HepG2 (cell line): Measurements from ENCODE around the gene KRTCAP2. TPM values are rescaled to one million over a fixed set of nuclear protein-coding genes. Genes with fewer than 3 reads are reported as not detected.
A peak's percentile ranks its signal among the peaks of the same experiment; 100 is the strongest.

Experiments used
- BRCA1 ChIP-seq: sonication (generic); formaldehyde crosslinking; IDR thresholded peaks from 2 replicates; pipeline ENCODE4 v1.4.0; 2020; ENCODE audit warnings: missing genetic modification reagents
- CENPT ChIP-seq: sonication (generic); formaldehyde crosslinking; IDR thresholded peaks from 2 replicates; pipeline ENCODE4 v1.8.0; 2022; ENCODE audit warnings: low read depth, mild to moderate bottlenecking, moderate library complexity, missing genetic modification reagents
- ELF1 ChIP-seq: sonication (generic); formaldehyde crosslinking; IDR thresholded peaks from 2 replicates; pipeline ENCODE4 v1.4.0; 2020; ENCODE audit warnings: missing genetic modification reagents
- HMG20B ChIP-seq: conservative IDR thresholded peaks from 2 replicates; pipeline ENCODE4 v1.6.1; 2016; ENCODE audit warnings: missing genetic modification reagents, missing compliant biosample characterization
- HOXD1 ChIP-seq: sonication (generic); formaldehyde crosslinking; IDR thresholded peaks from 2 replicates; pipeline ENCODE4 v1.5.0; 2020; ENCODE audit warnings: missing genetic modification reagents
- KLF16 ChIP-seq, 2 experiments: sonication (generic) in 1 of 2; formaldehyde crosslinking in 1 of 2; IDR thresholded peaks; 2 replicates each; pipeline versions ENCODE4 v1.6.1 to v1.8.0; 2016 to 2023; ENCODE audit warnings: missing genetic modification reagents in 2 of 2, missing compliant biosample characterization in 1 of 2
- MED1 ChIP-seq: sonication (generic); formaldehyde crosslinking; IDR thresholded peaks from 2 replicates; pipeline ENCODE4 v1.4.0; 2020; ENCODE audit warnings: missing genetic modification reagents
- MXI1 ChIP-seq: IDR thresholded peaks from 3 replicates; pipeline ENCODE4 v1.6.1; 2012; ENCODE audit warnings: low read depth, low read length, inconsistent platforms, borderline replicate concordance
- NR2C2 ChIP-seq: sonication (generic); formaldehyde crosslinking; IDR thresholded peaks from 2 replicates; pipeline ENCODE4 v1.4.0; 2020; ENCODE audit warnings: missing genetic modification reagents, mild to moderate bottlenecking, moderate library complexity, borderline replicate concordance
- NR2F2 ChIP-seq: IDR thresholded peaks from 2 replicates; pipeline ENCODE4 v1.6.1; 2012; ENCODE audit warnings: low read depth, inconsistent platforms, borderline replicate concordance
- RAD21 ChIP-seq: fragments of 450-650 bp; formaldehyde crosslinking; IDR thresholded peaks from 2 replicates; pipeline ENCODE4 v1.5.0; 2020; ENCODE audit warnings: mild to moderate bottlenecking
- SMC3 ChIP-seq: IDR thresholded peaks from 2 replicates; pipeline ENCODE4 v1.6.1; 2011; ENCODE audit warnings: low read length, improper control_type of control experiment
- TP53 ChIP-seq: sonication (generic); formaldehyde crosslinking; conservative IDR thresholded peaks from 2 replicates; pipeline ENCODE4 v1.4.0; 2020; ENCODE audit warnings: missing genetic modification reagents
- ZBTB7B ChIP-seq: sonication (generic); formaldehyde crosslinking; IDR thresholded peaks from 2 replicates; pipeline ENCODE4 v1.4.0; 2020; ENCODE audit warnings: missing genetic modification reagents
- ZNF274 ChIP-seq: sonication (generic); formaldehyde crosslinking; IDR thresholded peaks from 2 replicates; pipeline ENCODE4 v1.5.1; 2020; ENCODE audit warnings: mild to moderate bottlenecking, missing genetic modification reagents
- ZNF577 ChIP-seq: sonication (generic); formaldehyde crosslinking; IDR thresholded peaks from 2 replicates; pipeline ENCODE4 v1.4.0; 2020; ENCODE audit warnings: mild to moderate bottlenecking, low read depth, missing genetic modification reagents, borderline replicate concordance
- polyA plus RNA-seq, 8 experiments: library from polyadenylated mRNA; depleted of rRNA in 3 of 8; stranded (reverse) in 7 of 8; unstranded in 1 of 8; fragments of >200 nt; fragmentation: Illumina TruSeq in 4 of 8; extraction: Trizol in 4 of 8; gene quantifications; 2 replicates each; pipeline versions ENCODE4 v1.2.1 to v1.2.3, GENCODE V29; 2011 to 2016; ENCODE audit warnings: low read depth in 4 of 8, missing spikeins in 1 of 8, mixed read lengths in 1 of 8; ENCODE audit not compliant: insufficient read depth in 1 of 8
- total RNA-seq, 5 experiments: library from RNA; depleted of rRNA; stranded (reverse); fragments of >200 nt; fragmentation: Illumina TruSeq; extraction: Trizol; gene quantifications; 2 replicates each; pipeline ENCODE4 v1.2.3, GENCODE V29; 2016; ENCODE audit warnings: low read depth in 1 of 5
- TF ChIP-seq, protein P1 (sequence below): sonication (generic); formaldehyde crosslinking; IDR thresholded peaks from 2 replicates; pipeline ENCODE4 v1.4.0; 2020; ENCODE audit warnings: mild to moderate bottlenecking, low read depth, missing genetic modification reagents
- TF ChIP-seq, protein P2 (sequence below), 2 experiments: sonication (generic) in 1 of 2; formaldehyde crosslinking in 1 of 2; IDR thresholded peaks; 2 replicates each; pipeline versions ENCODE4 v1.4.0 to v1.6.1; 2018 to 2020; ENCODE audit warnings: missing genetic modification reagents in 2 of 2, borderline replicate concordance in 1 of 2, low read depth in 1 of 2, mild to moderate bottlenecking in 1 of 2, missing biosample characterization in 1 of 2
- TF ChIP-seq, protein P3 (sequence below): sonication (generic); formaldehyde crosslinking; IDR thresholded peaks from 2 replicates; pipeline ENCODE4 v1.5.0; 2020; ENCODE audit warnings: mild to moderate bottlenecking, missing genetic modification reagents, moderate library complexity
- TF ChIP-seq, protein P4 (sequence below): sonication (generic); formaldehyde crosslinking; IDR thresholded peaks from 2 replicates; pipeline ENCODE4 v1.4.0; 2020; ENCODE audit warnings: missing genetic modification reagents, borderline replicate concordance

The KRTCAP2 gene
- total and polyA plus RNA-seq, 2 of the 13 experiments (the other 11 are each of a cell fraction or from before 2014, with no cell fraction given) = 77.3 to 79.4 TPM

DNA sequence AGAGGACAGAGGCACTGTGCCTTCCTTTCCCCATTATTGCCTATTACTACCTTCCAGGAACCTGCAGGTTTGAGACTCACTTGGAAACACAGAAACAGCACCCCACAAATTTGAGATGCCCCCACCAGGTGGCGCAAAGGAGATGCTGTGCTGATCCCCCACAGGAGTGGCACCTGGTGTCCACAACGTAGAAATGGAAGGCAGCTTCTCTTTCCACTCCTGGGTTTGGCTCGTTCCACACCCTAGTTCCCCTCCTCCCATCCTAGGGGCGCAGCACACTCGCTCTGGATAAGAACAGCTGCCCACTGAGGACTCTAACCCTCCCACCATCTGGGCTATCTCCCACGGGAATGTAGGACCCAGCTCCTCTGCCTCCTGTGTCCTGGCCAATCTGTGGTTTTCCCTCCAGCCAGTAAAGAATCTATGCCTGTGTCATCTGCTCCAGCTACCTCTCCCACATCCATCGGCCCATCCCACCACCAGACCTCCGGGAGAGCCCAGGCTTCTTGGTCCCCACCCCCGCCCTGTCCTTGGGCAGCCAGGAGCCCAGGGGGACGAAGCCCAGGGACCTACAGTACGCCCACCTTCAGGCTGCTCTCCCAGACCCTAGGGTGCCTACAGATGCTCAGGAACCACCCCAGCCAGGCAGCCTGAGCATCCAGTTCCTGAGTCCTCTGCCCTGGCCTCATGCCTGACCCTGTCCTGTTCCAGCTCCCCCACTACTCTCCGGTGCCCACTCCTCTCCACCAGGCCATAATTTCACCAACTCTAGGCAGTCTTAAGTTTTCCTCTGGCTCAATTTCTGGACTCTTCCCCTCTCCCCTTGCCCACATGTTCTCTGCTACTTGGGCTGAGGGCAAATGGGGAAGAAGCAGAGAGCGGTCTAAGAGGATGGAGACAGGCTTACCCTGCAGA is 34.0 kb upstream of the KRTCAP2 start (continued):
- TF ChIP-seq, protein P1, sequence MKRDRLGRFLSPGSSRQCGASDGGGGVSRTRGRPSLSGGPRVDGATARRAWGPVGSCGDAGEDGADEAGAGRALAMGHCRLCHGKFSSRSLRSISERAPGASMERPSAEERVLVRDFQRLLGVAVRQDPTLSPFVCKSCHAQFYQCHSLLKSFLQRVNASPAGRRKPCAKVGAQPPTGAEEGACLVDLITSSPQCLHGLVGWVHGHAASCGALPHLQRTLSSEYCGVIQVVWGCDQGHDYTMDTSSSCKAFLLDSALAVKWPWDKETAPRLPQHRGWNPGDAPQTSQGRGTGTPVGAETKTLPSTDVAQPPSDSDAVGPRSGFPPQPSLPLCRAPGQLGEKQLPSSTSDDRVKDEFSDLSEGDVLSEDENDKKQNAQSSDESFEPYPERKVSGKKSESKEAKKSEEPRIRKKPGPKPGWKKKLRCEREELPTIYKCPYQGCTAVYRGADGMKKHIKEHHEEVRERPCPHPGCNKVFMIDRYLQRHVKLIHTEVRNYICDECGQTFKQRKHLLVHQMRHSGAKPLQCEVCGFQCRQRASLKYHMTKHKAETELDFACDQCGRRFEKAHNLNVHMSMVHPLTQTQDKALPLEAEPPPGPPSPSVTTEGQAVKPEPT (CRISPR knock-in tag) = 0 out of 2 replicates have a peak, but pooled peaks have one; percentile 41
- TF ChIP-seq HOXD1 (CRISPR knock-in tag) = no peak
- no peak for TF ChIP-seq ZNF577
- 0 out of 2 replicates have a peak, but pooled peaks have one; percentile 33 for TF ChIP-seq CENPT (CRISPR knock-in tag)
- TF ChIP-seq HMG20B = no peak
- TF ChIP-seq MED1 (CRISPR knock-in tag) = 0 out of 2 replicates have a peak, but pooled peaks have one; percentile 26
- TF ChIP-seq KLF16 (CRISPR knock-in tag; IDR thresholded peaks at IDR 0.05) = 0 out of 4 replicates have a peak, but pooled peaks of 1 of the 2 experiments have one; percentile 31
- TF ChIP-seq, protein P2, sequence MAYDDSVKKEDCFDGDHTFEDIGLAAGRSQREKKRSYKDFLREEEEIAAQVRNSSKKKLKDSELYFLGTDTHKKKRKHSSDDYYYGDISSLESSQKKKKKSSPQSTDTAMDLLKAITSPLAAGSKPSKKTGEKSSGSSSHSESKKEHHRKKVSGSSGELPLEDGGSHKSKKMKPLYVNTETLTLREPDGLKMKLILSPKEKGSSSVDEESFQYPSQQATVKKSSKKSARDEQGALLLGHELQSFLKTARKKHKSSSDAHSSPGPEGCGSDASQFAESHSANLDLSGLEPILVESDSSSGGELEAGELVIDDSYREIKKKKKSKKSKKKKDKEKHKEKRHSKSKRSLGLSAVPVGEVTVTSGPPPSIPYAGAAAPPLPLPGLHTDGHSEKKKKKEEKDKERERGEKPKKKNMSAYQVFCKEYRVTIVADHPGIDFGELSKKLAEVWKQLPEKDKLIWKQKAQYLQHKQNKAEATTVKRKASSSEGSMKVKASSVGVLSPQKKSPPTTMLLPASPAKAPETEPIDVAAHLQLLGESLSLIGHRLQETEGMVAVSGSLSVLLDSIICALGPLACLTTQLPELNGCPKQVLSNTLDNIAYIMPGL (CRISPR knock-in tag; IDR thresholded peaks at IDR 0.05; ENCODE audit: borderline replicate concordance in 1 of 2, low read depth in 1 of 2) = peak in 1 of 2 experiments; percentile 64; a peak in 1 of 4 replicates
- TF ChIP-seq, protein P3, sequence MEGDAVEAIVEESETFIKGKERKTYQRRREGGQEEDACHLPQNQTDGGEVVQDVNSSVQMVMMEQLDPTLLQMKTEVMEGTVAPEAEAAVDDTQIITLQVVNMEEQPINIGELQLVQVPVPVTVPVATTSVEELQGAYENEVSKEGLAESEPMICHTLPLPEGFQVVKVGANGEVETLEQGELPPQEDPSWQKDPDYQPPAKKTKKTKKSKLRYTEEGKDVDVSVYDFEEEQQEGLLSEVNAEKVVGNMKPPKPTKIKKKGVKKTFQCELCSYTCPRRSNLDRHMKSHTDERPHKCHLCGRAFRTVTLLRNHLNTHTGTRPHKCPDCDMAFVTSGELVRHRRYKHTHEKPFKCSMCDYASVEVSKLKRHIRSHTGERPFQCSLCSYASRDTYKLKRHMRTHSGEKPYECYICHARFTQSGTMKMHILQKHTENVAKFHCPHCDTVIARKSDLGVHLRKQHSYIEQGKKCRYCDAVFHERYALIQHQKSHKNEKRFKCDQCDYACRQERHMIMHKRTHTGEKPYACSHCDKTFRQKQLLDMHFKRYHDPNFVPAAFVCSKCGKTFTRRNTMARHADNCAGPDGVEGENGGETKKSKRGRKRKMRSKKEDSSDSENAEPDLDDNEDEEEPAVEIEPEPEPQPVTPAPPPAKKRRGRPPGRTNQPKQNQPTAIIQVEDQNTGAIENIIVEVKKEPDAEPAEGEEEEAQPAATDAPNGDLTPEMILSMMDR (CRISPR knock-in tag) = peak; percentile 87
- no peak for TF ChIP-seq BRCA1
- 0 out of 3 replicates have a peak, but pooled peaks have one; percentile 31 for TF ChIP-seq MXI1
- TF ChIP-seq SMC3 = peak; percentile 95
- no peak for TF ChIP-seq ELF1 (CRISPR knock-in tag)
- 0 out of 2 replicates have a peak, but pooled peaks have one; percentile 33 for TF ChIP-seq NR2C2
- 0 out of 2 replicates have a peak, but pooled peaks have one; percentile 10 for TF ChIP-seq ZNF274 (CRISPR knock-in tag)
- no peak for TF ChIP-seq NR2F2
- TF ChIP-seq, protein P4, sequence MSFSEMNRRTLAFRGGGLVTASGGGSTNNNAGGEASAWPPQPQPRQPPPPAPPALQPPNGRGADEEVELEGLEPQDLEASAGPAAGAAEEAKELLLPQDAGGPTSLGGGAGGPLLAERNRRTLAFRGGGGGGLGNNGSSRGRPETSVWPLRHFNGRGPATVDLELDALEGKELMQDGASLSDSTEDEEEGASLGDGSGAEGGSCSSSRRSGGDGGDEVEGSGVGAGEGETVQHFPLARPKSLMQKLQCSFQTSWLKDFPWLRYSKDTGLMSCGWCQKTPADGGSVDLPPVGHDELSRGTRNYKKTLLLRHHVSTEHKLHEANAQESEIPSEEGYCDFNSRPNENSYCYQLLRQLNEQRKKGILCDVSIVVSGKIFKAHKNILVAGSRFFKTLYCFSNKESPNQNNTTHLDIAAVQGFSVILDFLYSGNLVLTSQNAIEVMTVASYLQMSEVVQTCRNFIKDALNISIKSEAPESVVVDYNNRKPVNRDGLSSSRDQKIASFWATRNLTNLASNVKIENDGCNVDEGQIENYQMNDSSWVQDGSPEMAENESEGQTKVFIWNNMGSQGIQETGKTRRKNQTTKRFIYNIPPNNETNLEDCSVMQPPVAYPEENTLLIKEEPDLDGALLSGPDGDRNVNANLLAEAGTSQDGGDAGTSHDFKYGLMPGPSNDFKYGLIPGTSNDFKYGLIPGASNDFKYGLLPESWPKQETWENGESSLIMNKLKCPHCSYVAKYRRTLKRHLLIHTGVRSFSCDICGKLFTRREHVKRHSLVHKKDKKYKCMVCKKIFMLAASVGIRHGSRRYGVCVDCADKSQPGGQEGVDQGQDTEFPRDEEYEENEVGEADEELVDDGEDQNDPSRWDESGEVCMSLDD (CRISPR knock-in tag) = peak; percentile 30; the same call in 1 of the 2 replicates
- 0 out of 2 replicates have a peak, but pooled peaks have one; percentile 46 for TF ChIP-seq ZBTB7B
- peak; percentile 81 for TF ChIP-seq RAD21
- no peak for TF ChIP-seq TP53
